Measurements from ENCODE around the gene CCDC110. TPM values are rescaled to one million over a fixed set of nuclear protein-coding genes. Genes with fewer than 3 reads are reported as not detected.

The CCDC110 gene
- total RNA-seq, 1 experiment from 2014 or later = 2.1 TPM

DNA sequence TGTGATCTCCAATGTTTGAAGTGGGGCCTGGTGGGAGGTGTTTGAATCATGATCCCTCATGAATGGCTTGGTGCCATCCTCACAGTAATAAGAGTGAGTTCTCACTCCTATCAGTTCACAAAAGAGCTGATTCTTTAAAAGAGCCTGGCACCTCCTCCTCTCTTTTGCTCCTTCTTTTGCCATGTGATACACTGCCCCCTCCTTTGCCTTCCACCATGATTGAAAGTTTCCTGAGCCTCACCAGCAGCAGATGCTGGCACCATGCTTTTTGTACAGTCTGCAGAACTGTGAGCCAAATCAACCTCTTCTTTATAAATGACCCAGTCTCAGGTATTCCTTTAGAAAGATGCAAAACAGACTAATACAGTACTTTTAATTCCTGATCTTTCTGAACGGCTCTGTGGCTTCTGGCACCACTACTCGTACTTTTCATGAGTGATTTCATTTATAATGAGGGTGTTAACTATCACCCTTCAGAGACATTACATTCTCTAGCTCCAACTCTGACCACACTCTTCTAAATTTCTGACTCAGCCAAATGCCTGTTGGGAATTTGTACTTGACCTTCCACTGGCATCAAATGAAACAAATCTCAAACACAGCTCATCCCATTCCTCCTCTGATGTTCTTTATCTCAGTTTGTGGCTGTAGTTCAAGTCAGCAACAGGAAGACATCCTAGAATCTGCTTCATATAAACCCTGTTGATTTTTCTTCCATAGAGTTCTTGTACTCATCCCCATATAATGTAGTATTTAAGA is 50.0 kb downstream of the CCDC110 start:
- TF ChIP-seq CREB1 (CRISPR knock-in tag; IDR thresholded peaks at IDR 0.05) = no peak
- no peak for TF ChIP-seq PRRX2 (CRISPR knock-in tag; IDR thresholded peaks at IDR 0.05)
- TF ChIP-seq, protein P1, sequence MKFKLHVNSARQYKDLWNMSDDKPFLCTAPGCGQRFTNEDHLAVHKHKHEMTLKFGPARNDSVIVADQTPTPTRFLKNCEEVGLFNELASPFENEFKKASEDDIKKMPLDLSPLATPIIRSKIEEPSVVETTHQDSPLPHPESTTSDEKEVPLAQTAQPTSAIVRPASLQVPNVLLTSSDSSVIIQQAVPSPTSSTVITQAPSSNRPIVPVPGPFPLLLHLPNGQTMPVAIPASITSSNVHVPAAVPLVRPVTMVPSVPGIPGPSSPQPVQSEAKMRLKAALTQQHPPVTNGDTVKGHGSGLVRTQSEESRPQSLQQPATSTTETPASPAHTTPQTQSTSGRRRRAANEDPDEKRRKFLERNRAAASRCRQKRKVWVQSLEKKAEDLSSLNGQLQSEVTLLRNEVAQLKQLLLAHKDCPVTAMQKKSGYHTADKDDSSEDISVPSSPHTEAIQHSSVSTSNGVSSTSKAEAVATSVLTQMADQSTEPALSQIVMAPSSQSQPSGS (CRISPR knock-in tag; IDR thresholded peaks at IDR 0.05; ENCODE audit: borderline replicate concordance, low read depth) = no peak
- no peak for TF ChIP-seq ETV6 (CRISPR knock-in tag; IDR thresholded peaks at IDR 0.05)
- TF ChIP-seq SMAD3 (CRISPR knock-in tag; IDR thresholded peaks at IDR 0.05; ENCODE audit: borderline replicate concordance) = no peak
- no peak for TF ChIP-seq ZNF219 (CRISPR knock-in tag; IDR thresholded peaks at IDR 0.05; ENCODE audit: borderline replicate concordance)
- TF ChIP-seq OVOL2 (CRISPR knock-in tag; IDR thresholded peaks at IDR 0.05; ENCODE audit: borderline replicate concordance) = no peak
- no peak for TF ChIP-seq TEAD4 (CRISPR knock-in tag; IDR thresholded peaks at IDR 0.05)
- TF ChIP-seq, protein P2, sequence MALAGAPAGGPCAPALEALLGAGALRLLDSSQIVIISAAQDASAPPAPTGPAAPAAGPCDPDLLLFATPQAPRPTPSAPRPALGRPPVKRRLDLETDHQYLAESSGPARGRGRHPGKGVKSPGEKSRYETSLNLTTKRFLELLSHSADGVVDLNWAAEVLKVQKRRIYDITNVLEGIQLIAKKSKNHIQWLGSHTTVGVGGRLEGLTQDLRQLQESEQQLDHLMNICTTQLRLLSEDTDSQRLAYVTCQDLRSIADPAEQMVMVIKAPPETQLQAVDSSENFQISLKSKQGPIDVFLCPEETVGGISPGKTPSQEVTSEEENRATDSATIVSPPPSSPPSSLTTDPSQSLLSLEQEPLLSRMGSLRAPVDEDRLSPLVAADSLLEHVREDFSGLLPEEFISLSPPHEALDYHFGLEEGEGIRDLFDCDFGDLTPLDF (CRISPR knock-in tag; IDR thresholded peaks at IDR 0.05) = no peak
- no peak for DNase-seq (ENCODE audit: low spot score)
- Mint-ChIP-seq H3K9me3 (peaks cover 5% of the 10 kb centered on the region), H3K4me1 (peaks cover 8% of the 10 kb centered on the region), H3K4me3 (no peak overlapping the region), H3K36me3 (peaks cover 23% of the 10 kb centered on the region), H3K27me3 (ENCODE audit: low read depth) (no peaks in the 10 kb centered on the region), H3K27ac (no peak overlapping the region)
- POLR2A ChIA-PET = no interaction called here
- CTCF ChIA-PET = no interaction called here
- no peak for ATAC-seq

DNA sequence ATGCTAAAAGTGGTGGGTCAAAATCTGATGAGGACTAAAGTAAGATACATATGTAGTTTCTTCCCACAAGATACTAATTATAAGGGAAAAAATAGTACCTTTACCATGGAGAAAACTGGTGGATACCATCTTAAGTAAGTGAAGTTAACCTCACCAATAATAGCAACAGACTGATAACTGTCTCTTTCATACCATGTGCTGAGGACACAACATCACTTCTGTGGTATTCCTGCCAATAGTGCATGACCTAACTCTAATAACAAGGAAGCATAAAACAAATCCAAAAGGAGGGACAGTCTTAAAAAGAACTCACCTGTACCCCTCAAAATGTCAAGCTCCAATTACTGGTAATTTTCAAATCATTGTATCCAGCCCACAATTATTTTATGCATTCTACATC is 54.6 kb downstream of the CCDC110 start:
- ChIA-PET POLR2A (no interaction called here), CTCF (no interaction called here)
- DNase-seq (ENCODE audit: low spot score) = no peak
- no peaks in the 10 kb centered on the region for H3K27me3 Mint-ChIP-seq (ENCODE audit: low read depth)
- H3K36me3 Mint-ChIP-seq = peaks cover 25% of the 10 kb centered on the region
- ATAC-seq = no peak
- H3K4me3 Mint-ChIP-seq = no peak overlapping the region
- H3K4me1 Mint-ChIP-seq = no peaks in the 10 kb centered on the region
- H3K27ac Mint-ChIP-seq = no peak overlapping the region
- H3K9me3 Mint-ChIP-seq = peaks cover 5% of the 10 kb centered on the region
- no peak for TF ChIP-seq STAT6 (CRISPR knock-in tag; conservative IDR thresholded peaks at IDR 0.05; ENCODE audit: low read depth)
- TF ChIP-seq TEAD4 (CRISPR knock-in tag; IDR thresholded peaks at IDR 0.05) = no peak
- TF ChIP-seq NFE2L1 (CRISPR knock-in tag; IDR thresholded peaks at IDR 0.05) = no peak
- TF ChIP-seq, protein P3, sequence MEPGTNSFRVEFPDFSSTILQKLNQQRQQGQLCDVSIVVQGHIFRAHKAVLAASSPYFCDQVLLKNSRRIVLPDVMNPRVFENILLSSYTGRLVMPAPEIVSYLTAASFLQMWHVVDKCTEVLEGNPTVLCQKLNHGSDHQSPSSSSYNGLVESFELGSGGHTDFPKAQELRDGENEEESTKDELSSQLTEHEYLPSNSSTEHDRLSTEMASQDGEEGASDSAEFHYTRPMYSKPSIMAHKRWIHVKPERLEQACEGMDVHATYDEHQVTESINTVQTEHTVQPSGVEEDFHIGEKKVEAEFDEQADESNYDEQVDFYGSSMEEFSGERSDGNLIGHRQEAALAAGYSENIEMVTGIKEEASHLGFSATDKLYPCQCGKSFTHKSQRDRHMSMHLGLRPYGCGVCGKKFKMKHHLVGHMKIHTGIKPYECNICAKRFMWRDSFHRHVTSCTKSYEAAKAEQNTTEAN (CRISPR knock-in tag; IDR thresholded peaks at IDR 0.05) = no peak
- TF ChIP-seq MAX (CRISPR knock-in tag; IDR thresholded peaks at IDR 0.05) = no peak
- no peak for TF ChIP-seq ERG (CRISPR knock-in tag; IDR thresholded peaks at IDR 0.05)
- TF ChIP-seq HMGA2 (CRISPR knock-in tag; IDR thresholded peaks at IDR 0.05) = no peak
- no peak for TF ChIP-seq CREM (CRISPR knock-in tag; IDR thresholded peaks at IDR 0.05)
- TF ChIP-seq TCF7 (CRISPR knock-in tag; IDR thresholded peaks at IDR 0.05; ENCODE audit: low read depth) = no peak
- TF ChIP-seq CDX4 (CRISPR knock-in tag; IDR thresholded peaks at IDR 0.05; ENCODE audit: borderline replicate concordance) = no peak
- no peak for TF ChIP-seq ZNF232 (CRISPR knock-in tag; IDR thresholded peaks at IDR 0.05)
- TF ChIP-seq IRF2 (CRISPR knock-in tag; IDR thresholded peaks at IDR 0.05; ENCODE audit: borderline replicate concordance, low read depth) = no peak
- TF ChIP-seq, protein P4, sequence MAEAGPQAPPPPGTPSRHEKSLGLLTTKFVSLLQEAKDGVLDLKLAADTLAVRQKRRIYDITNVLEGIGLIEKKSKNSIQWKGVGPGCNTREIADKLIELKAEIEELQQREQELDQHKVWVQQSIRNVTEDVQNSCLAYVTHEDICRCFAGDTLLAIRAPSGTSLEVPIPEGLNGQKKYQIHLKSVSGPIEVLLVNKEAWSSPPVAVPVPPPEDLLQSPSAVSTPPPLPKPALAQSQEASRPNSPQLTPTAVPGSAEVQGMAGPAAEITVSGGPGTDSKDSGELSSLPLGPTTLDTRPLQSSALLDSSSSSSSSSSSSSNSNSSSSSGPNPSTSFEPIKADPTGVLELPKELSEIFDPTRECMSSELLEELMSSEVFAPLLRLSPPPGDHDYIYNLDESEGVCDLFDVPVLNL (CRISPR knock-in tag; IDR thresholded peaks at IDR 0.05; ENCODE audit: borderline replicate concordance, low read depth) = no peak
- no peak for TF ChIP-seq CREB1 (CRISPR knock-in tag; IDR thresholded peaks at IDR 0.05)
